Type B pancreatic cell (in vitro differentiated cells): ENCODE data around the gene KRT9. TPM values are rescaled to one million over a fixed set of nuclear protein-coding genes. Genes with fewer than 3 reads are reported as not detected.
A peak's percentile ranks its signal among the peaks of the same experiment; 100 is the strongest.
"Not testable (repeated sequence)": the region's sequence is repeated elsewhere in the genome, so short reads cannot be mapped to it uniquely, and the experiment has no call there.

Experiments used
- DNase-seq: peaks from one replicate; pipeline ENCODE4 v3.0.0; 2021; ENCODE audit warnings: mixed read lengths; ENCODE audit not compliant: unreplicated experiment; ENCODE audit errors: extremely low spot score
- H3K27ac Mint-ChIP-seq: 2 replicates; pipeline ENCODE4 v1.8.0; 2021; ENCODE audit warnings: mild to moderate bottlenecking, mixed read lengths
- H3K27me3 Mint-ChIP-seq: 2 replicates; pipeline ENCODE4 v1.8.0; 2021; ENCODE audit warnings: mixed read lengths
- H3K36me3 Mint-ChIP-seq: 2 replicates; pipeline ENCODE4 v1.8.0; 2021; ENCODE audit warnings: mixed read lengths
- H3K4me1 Mint-ChIP-seq: one replicate; pipeline ENCODE4 v1.8.0; 2021; ENCODE audit warnings: mixed read lengths; ENCODE audit not compliant: unreplicated experiment
- H3K4me3 Mint-ChIP-seq: 2 replicates; pipeline ENCODE4 v1.8.0; 2021; ENCODE audit warnings: mild to moderate bottlenecking, mixed read lengths
- H3K9me3 Mint-ChIP-seq: 2 replicates; pipeline ENCODE4 v1.8.0; 2021; ENCODE audit warnings: mixed read lengths
- long read RNA-seq: library from polyadenylated mRNA; unstranded; transcript quantifications from one replicate; pipeline ENCODE4 v2.0.0, GENCODE V29; 2020
- total RNA-seq: library from RNA; stranded (reverse); gene quantifications from 2 replicates; pipeline ENCODE4 v1.2.1, GENCODE V29; 2021; ENCODE audit warnings: low replicate concordance
- TF ChIP-seq, protein P1 (sequence below): fragments of 200-600 bp; sonication (generic); conservative IDR thresholded peaks from 2 replicates; pipeline ENCODE4 v1.5.0; 2021; ENCODE audit warnings: antibody characterized with exemption, mild to moderate bottlenecking

Gene KRT9, protein sequence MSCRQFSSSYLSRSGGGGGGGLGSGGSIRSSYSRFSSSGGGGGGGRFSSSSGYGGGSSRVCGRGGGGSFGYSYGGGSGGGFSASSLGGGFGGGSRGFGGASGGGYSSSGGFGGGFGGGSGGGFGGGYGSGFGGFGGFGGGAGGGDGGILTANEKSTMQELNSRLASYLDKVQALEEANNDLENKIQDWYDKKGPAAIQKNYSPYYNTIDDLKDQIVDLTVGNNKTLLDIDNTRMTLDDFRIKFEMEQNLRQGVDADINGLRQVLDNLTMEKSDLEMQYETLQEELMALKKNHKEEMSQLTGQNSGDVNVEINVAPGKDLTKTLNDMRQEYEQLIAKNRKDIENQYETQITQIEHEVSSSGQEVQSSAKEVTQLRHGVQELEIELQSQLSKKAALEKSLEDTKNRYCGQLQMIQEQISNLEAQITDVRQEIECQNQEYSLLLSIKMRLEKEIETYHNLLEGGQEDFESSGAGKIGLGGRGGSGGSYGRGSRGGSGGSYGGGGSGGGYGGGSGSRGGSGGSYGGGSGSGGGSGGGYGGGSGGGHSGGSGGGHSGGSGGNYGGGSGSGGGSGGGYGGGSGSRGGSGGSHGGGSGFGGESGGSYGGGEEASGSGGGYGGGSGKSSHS
- total RNA-seq = 0.85 and 7.4 TPM in 2 replicates
- long read RNA-seq, partial matches to known transcripts = 0 of 2 reads
- long read RNA-seq, other reads (novel, unspliced or antisense) = 2 of 2 reads

DNA sequence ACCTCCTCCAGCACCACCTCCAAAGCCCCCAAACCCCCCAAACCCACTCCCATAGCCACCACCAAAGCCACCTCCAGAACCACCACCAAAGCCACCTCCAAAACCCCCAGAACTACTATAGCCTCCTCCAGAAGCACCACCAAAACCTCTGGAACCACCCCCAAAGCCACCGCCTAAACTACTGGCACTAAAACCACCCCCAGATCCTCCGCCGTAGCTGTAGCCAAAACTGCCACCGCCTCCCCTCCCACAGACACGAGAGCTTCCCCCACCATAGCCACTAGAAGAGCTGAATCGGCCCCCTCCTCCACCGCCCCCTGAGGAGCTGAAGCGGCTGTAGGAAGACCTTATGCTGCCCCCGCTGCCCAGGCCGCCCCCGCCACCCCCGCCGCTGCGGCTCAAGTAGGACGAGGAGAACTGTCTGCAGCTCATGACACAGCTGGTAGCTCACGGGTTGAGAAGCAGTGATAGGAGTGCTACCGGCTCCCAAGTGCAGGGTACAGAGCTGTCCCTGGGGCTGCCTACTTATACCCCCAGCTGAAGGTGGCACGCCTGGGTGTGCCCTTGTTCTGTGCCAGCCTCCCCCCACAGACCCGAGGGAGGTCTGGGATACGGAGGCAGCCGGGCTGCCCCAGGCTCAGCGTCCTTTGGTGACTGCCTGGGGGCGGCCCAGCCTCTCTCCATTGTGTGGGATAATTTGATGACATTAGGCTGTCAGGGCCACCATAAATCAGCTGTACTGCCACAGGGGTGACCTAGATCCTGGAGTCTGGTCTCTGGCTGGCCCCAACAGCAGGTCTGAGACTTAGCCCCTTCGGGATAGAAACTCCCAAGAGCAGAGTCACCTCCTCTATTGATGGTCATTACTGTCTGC is at the start of gene KRT9:
Gene KRT9 (minus strand): TSS at position 499 of the 874 bp plus-strand sequence. CDS start 67 bp downstream, at position 432.
- DNase-seq = no peak
- H3K27me3 Mint-ChIP-seq = peaks cover 41% of the 10 kb centered on the region

DNA sequence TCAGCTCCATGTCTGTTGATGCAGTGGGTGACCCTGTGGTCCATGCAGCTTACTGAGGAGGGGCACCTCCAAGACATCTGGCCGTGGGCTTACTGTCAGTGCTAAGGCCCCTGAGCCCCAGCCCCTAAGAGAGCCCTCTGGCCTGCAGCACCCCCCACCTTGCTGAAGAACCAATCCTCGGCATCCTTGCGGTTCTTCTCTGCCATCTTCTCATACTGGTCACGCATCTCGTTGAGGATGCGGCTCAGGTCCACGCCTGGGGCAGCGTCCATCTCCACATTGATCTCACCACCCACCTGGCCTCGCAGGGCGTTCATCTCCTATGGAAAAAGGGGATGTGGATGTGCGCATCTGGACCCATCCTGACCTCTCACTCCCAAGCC is 49.6 kb upstream of the KRT9 start:
- Mint-ChIP-seq H3K27ac (peak overlapping the region; percentile 99), H3K4me1 (peaks cover 24% of the 10 kb centered on the region)

More for the DNA sequence above, at the start of gene KRT9:
- H3K9me3 Mint-ChIP-seq = no peaks in the 10 kb centered on the region
- TF ChIP-seq, protein P1, sequence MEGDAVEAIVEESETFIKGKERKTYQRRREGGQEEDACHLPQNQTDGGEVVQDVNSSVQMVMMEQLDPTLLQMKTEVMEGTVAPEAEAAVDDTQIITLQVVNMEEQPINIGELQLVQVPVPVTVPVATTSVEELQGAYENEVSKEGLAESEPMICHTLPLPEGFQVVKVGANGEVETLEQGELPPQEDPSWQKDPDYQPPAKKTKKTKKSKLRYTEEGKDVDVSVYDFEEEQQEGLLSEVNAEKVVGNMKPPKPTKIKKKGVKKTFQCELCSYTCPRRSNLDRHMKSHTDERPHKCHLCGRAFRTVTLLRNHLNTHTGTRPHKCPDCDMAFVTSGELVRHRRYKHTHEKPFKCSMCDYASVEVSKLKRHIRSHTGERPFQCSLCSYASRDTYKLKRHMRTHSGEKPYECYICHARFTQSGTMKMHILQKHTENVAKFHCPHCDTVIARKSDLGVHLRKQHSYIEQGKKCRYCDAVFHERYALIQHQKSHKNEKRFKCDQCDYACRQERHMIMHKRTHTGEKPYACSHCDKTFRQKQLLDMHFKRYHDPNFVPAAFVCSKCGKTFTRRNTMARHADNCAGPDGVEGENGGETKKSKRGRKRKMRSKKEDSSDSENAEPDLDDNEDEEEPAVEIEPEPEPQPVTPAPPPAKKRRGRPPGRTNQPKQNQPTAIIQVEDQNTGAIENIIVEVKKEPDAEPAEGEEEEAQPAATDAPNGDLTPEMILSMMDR = no peak
- no peak within 1 kb of the TSS for H3K27ac Mint-ChIP-seq
- peaks cover 4% of the 10 kb centered on the region for H3K36me3 Mint-ChIP-seq
- H3K4me1 Mint-ChIP-seq = no peaks in the 10 kb centered on the region
- H3K4me3 Mint-ChIP-seq = no peak within 1 kb of the TSS

DNA sequence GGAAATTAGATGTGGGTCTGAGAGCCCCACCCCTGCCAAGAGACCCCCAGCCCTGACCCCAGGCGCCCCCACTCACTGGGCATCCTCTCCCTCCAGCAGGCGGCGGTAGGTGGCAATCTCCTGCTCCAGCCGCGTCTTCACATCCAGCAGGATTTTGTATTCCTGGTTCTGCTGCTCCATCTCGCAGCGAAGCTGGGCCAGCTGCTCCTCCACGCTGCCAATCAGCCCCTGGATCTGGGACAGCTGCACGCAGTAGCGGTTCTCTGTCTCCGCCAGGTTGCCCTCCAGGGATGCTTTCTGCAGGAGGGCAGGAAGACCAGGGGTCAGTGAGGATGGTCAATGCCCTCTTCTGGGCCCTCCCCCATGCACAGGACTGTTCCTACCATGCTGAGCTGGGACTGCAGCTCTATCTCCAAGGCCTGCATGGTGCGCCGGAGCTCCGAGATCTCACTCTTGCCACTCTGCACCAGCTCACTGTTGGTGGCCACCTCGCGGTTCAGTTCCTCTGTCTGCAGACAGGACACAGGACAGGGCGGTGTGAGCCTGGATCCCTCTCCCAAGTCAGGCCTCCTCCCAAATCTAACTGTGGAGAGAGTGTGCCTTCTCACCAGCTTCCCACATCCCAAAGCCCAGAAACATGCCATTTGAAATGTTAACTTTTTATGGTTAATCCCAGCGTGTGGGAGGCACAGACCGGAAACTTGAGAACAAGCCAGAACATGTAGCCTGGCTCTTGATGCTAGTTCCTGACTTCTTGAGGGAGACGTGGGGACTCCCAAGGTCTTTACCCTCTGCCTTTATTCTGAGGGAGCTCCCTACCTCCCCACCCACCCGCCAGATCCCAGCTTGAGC is 49.0 kb upstream of the KRT9 start:
- DNase-seq = no peak
- Mint-ChIP-seq H3K27me3 (peaks cover 23% of the 10 kb centered on the region), H3K4me3 (peak overlapping the region; percentile 81), H3K9me3 (no peaks in the 10 kb centered on the region), H3K27ac (peak overlapping the region; percentile 99), H3K4me1 (peaks cover 24% of the 10 kb centered on the region), H3K36me3 (peaks cover 6% of the 10 kb centered on the region)
- TF ChIP-seq, protein P1 = no peak

More for the DNA sequence above, 49.6 kb upstream of the KRT9 start:
- H3K9me3 Mint-ChIP-seq, H3K36me3 Mint-ChIP-seq, DNase-seq: not testable (repeated sequence)
- Mint-ChIP-seq H3K27me3 (peaks cover 23% of the 10 kb centered on the region), H3K4me3 (peak overlapping the region; percentile 87)

DNA sequence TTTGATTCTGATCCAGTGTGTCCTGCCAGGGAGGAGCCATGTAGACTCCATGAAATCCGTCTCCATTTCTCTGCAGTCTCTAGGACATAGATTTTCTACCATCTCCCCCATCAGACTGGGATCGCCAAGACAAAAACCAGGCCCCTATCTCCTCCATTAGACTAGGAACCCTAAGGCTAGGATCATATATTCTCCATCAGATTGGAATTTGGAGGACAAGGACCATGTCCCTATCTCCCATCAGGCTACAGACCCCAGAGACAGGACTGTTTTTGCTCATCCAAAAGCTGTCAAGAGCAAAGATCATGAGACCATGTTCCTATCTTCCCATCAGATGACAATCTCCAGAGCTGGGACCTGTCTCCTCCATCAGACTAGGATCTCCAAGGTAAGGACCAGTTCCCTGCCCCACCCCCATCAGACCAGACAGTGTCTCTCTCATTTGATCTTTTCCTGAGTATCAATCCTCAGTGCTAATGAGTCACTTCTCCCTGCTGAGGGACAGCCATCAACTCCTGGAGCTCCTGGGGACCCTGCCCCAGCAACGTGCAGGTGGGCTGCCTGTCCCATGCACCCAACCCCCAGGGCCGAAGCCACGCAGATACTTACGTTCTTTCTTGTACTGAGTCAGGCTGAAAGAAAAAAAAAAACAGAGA is 48.2 kb upstream of the KRT9 start:
- Mint-ChIP-seq H3K27me3 (peaks cover 23% of the 10 kb centered on the region), H3K27ac (peak overlapping the region; percentile 99), H3K4me1 (peaks cover 29% of the 10 kb centered on the region), H3K4me3 (peak overlapping the region; percentile 81)
- H3K9me3 Mint-ChIP-seq, DNase-seq, H3K36me3 Mint-ChIP-seq: not testable (repeated sequence)

DNA sequence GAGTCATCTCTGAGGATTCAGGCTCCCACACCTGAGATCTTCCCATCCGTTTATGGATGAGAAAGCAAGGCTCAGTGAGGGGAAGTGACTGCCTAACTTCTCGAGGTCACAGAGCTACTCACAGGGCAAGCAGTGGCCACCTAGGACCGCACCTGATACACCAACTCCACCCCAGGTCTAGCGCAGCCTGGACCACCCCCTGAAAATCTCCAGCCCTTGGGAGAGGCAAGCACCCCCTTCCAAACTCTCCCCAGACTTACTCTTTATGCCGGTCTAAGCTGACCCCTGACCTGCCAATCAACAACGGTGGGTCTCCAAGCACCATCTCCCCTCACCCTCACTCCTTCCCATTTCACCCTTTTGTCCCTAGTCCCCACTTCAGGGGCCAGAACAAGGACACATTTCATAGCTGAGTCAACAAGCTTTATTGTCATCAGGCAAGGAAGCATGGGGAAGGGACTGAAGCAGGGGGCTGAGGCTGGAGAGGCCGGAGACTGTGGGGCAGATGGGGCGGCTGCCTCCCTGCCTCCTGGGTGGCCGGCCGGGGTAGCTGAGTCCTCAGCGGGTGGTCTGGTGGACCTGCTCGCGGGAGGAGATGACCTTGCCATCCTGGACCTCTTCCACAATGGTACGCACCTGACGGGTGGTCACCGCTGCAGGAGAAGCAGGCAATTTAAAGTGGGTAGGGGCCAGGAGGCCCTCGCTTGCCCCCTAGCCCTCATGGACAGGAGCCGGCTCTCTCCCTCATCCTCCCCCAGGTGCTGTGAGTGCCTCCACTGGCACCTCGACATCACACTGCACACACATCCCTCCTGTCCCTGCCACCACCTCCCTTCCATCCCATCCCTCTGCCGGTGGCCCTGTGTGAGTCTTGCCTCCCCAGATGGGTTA is 47.4 kb upstream of the KRT9 start:
- TF ChIP-seq, protein P1 = no peak
- Mint-ChIP-seq H3K27ac (peak overlapping the region; percentile 99), H3K27me3 (peaks cover 19% of the 10 kb centered on the region), H3K4me1 (peaks cover 24% of the 10 kb centered on the region), H3K4me3 (peak overlapping the region; percentile 83), H3K9me3 (no peaks in the 10 kb centered on the region), H3K36me3 (peaks cover 6% of the 10 kb centered on the region)
- DNase-seq = no peak
